NCI-H510A treated with DMSO at 0.1 percent for 48 hours (cell line): ENCODE measurements around the gene NDP.
A peak's percentile ranks its signal among the peaks of the same experiment; 100 is the strongest.
"Not testable (repeated sequence)": the region's sequence is repeated elsewhere in the genome, so short reads cannot be mapped to it uniquely, and the experiment has no call there.

ENCODE experiments used
- DNase-seq: peaks from one replicate; lab custom pipeline; 2025; lab: John Stamatoyannopoulos, UW

Gene NDP

GRCh38 chrX:43970528-43970927 lies 2.7 kb downstream of the NDP start:
- no peak for DNase-seq

- DNase-seq: no peak
These were observed 3.4 kb downstream of the NDP start for GRCh38 chrX:43969504-43970501.

GRCh38 chrX:43968359-43968781 lies 4.8 kb downstream of the NDP start:
- no peak for DNase-seq

GRCh38 chrX:43964936-43965335 lies 8.3 kb downstream of the NDP start:
- DNase-seq: no peak

- no peak for DNase-seq
These were observed 9.5 kb downstream of the NDP start for GRCh38 chrX:43963726-43964125.

- DNase-seq: no peak
These were observed 10.6 kb downstream of the NDP start for GRCh38 chrX:43962636-43963035.

GRCh38 chrX:43961699-43962098 lies 11.5 kb downstream of the NDP start:
- no peak for DNase-seq

- peak; percentile 73 for DNase-seq
These were observed 14.7 kb downstream of the NDP start for GRCh38 chrX:43958529-43958928.

GRCh38 chrX:43956034-43956433 lies 17.2 kb downstream of the NDP start:
- DNase-seq: no peak

- DNase-seq: no peak
These were observed 20.0 kb downstream of the NDP start for GRCh38 chrX:43953218-43953617.

- DNase-seq: peak; percentile 57
These were observed 23.5 kb downstream of the NDP start for GRCh38 chrX:43949669-43950068.

- no peak for DNase-seq
These were observed 32.2 kb downstream of the NDP start for GRCh38 chrX:43940816-43941474.

- no peak for DNase-seq
These were observed 33.8 kb downstream of the NDP start for GRCh38 chrX:43939187-43939926.

- DNase-seq: not testable (repeated sequence)
These were observed 51.2 kb downstream of the NDP start for GRCh38 chrX:43922032-43922431.

- DNase-seq: not testable (repeated sequence)
These were observed 62.4 kb downstream of the NDP start for GRCh38 chrX:43910772-43911171.

- no peak for DNase-seq
These were observed 63.2 kb downstream of the NDP start for GRCh38 chrX:43910012-43910411.

- no peak for DNase-seq
These were observed 64.0 kb downstream of the NDP start for GRCh38 chrX:43909141-43909540.

- no peak for DNase-seq
These were observed 73.0 kb downstream of the NDP start for GRCh38 chrX:43899878-43900815.
